GM06990 (cell line): ENCODE measurements around the gene PNPLA7.
A peak's percentile ranks its signal among the peaks of the same experiment; 100 is the strongest.

ENCODE experiments used
- DNase-seq: peaks from one replicate; pipeline ENCODE4 v3.0.0-alpha.2; 2011; ENCODE audit not compliant: insufficient read length; ENCODE audit errors: extremely low read depth
- H3K27me3 ChIP-seq: replicated peaks from 2 replicates; pipeline ENCODE4 v1.6.0; 2011; ENCODE audit warnings: low read length; ENCODE audit not compliant: control insufficient read depth, insufficient read depth
- H3K36me3 ChIP-seq: 2 replicates; pipeline ENCODE4 v1.5.1; 2011; ENCODE audit warnings: low read length; ENCODE audit not compliant: control insufficient read depth, insufficient read depth
- H3K4me3 ChIP-seq: replicated peaks from 2 replicates; pipeline ENCODE4 v1.5.1; 2011; ENCODE audit warnings: low read depth, mild to moderate bottlenecking, control low read depth, low read length
- CTCF ChIP-seq: IDR thresholded peaks from 2 replicates; pipeline ENCODE4 v1.5.1; 2011; ENCODE audit warnings: low read length, control low read depth, mild to moderate bottlenecking, inconsistent platforms; ENCODE audit not compliant: insufficient read depth, poor library complexity, severe bottlenecking

The PNPLA7 gene

DNA sequence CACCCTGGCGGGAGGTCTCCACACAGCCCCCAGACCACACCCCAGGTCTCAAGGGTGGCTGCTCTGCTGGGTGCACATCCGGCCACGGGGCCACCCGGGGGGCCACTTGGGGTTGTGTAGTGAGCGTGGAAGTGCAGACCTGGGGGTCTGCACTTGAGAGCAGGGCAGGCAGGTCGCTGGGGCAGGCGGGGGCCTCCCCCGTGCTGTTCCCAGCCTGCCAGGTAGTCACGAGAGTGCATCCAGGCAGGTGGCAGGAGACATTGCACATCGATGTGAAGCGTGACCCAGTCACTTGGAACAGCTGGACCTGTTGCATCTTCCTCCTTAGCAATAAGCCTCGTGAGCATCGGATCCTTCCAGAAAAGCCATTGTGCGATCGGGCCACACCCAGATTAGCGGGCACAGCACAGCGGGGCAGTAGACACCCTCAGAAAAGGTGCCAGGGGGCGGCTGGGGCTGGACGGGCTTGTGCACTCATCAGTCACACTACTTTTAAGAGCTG is 104.2 kb downstream of the PNPLA7 start:
- Histone ChIP-seq H3K36me3 (no peaks in the 10 kb centered on the region; the same call in 1 of the 2 replicates), H3K4me3 (no peak overlapping the region), H3K27me3 (no peaks in the 10 kb centered on the region)
- peak; percentile 30 for DNase-seq
- TF ChIP-seq CTCF, result no peak

DNA sequence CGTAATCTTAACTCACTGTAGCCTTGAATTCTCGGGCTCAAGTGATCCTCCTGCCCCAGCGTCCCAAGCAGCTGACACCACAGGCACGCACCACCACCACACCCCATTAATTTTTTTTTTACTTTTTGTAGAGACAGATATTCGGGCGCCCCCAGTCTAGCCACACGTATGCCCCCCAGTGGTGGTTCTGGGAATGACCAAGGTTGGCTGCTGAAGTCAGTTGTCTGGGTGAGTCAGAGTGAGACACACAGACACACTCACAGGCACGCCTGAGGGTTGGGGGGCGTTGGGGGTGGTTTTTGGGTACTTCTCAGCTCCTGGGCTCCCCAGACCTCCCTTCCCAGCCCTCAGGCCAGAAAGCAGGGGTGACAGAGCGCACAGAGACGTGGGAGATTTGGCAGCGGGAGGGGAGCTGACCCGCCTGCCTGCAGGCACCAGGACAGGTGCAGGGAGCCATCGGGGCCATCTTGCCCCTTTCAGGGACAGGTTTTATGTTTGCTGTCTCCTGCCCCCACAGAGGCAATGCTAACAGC is 104.9 kb downstream of the PNPLA7 start:
- TF ChIP-seq CTCF, result peak; percentile 91
- no peaks in the 10 kb centered on the region for H3K27me3 ChIP-seq
- peak; percentile 76 for DNase-seq
- H3K36me3 ChIP-seq, result no peaks in the 10 kb centered on the region; the same call in 1 of the 2 replicates
- H3K4me3 ChIP-seq, result no peak overlapping the region; the same call in 1 of the 2 replicates

DNA sequence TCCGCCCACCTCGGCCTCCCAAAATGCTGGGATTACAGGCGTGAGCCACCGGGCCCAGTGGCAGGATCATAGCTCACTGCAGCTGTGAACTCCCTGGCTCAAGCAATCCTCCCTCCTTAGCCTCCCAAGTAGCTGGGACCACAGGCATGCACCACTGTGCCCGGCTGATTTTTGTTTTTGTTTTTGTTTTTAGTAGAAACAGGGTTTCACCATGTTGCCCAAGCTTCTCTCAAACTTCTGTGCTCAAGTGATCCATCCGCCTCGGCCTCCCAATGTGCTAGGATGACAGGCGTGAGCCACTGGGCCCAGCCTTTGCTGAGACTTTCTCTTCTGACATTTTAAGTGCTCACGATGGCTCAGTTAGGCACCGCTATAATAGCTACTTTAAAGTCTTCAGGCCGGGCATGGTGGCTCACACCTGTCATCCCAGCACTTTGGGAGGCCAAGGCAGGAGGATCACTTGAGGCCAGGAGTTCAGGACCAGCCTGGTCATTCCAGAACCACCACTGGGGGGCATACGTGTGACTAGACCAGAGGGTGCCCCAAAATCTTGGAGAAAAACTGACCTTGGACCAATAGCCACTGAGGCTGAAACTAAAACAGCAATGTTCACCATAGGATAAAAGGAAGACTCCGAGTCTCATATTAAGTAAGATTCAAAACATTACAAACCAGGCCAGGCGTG is 106.0 kb downstream of the PNPLA7 start:
- H3K27me3 ChIP-seq, result no peaks in the 10 kb centered on the region
- H3K36me3 ChIP-seq, result no peaks in the 10 kb centered on the region; the same call in 1 of the 2 replicates
- no peak overlapping the region for H3K4me3 ChIP-seq
- no peak for TF ChIP-seq CTCF
- DNase-seq, result no peak

DNA sequence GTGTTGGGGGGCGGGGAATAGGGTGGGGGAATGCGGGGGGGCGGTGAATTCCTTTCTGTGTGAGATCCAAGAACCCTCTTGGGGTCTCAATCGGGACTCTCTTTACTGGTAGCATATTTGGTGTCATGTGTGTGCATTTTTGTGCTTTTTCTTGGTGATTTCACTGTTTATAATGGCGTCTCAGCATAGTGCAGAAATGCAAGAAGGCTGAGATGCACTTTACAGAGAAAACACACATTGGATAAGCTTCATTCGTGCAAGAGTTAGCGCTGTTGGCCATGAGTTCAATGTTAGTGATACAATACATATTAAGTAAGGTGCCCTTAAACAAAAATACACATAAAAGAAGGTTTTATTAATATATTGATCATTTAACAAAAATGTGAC is 108.3 kb downstream of the PNPLA7 start:
- DNase-seq, result no peak
- TF ChIP-seq CTCF, result no peak
- Histone ChIP-seq H3K36me3 (no peaks in the 10 kb centered on the region), H3K4me3 (no peak overlapping the region), H3K27me3 (no peaks in the 10 kb centered on the region)

DNA sequence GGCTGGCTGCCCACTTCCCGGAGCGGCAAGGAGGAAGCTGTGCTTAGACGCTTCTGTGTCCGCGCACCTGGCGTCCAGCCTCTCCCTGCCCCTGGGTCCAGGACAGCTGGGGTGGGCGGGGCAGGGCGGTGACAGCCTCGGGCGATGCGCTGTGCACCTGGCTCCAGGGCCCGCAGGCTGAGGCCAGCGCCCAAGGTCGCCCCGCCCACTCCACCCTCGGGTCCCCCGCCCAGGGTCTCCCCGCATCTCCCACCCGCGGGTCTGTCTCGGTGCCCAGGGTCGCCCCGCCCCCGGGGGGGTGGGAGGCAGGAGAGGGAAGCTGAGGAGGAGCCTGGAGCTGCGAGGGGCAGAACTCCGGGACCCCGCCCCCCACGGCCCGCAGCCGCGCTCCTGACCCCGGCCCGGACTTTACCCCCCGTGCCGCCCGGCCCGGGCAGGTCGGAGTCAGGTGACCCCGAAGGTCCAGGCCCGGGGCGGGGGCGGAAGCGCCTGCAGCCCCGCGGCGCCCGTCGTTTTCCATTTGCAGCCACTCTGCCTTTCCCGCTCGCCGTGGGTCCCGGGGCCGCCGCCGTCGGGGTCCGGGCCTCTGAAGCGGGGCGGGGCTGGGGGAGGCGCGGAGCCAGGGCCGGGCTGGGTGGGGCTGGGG is 108.8 kb downstream of the PNPLA7 start, which contains the start of gene ENTPD8:
TSS of gene ENTPD8 (minus strand) at position 69 of the 646 bp plus-strand sequence. CDS start 3,072 bp downstream, outside the sequence.
- no peak for DNase-seq
- Histone ChIP-seq H3K27me3 (no peaks in the 10 kb centered on the region), H3K4me3 (peak within 1 kb of the TSS; percentile 35; the same call in 1 of the 2 replicates), H3K36me3 (no peaks in the 10 kb centered on the region)
- TF ChIP-seq CTCF, result no peak
